ENCODE results near the gene TBC1D2.

The TBC1D2 gene

GRCh38 chr9:98203153-98203552, 52.3 kb downstream of the TBC1D2 start:
- no peak overlapping the region for H3K27ac ChIP-seq (replicated peaks)
- TF ChIP-seq REST (IDR thresholded peaks at IDR 0.05; ENCODE audit: insufficient replicate concordance, low read depth) (no peak), CTCF (IDR thresholded peaks at IDR 0.05; ENCODE audit: insufficient read depth, low read length) (no peak), POLR2AphosphoS5 (IDR thresholded peaks at IDR 0.05; ENCODE audit: low read depth) (no peak), GABPA (IDR thresholded peaks at IDR 0.05; ENCODE audit: low read depth) (no peak), SPI1 (IDR thresholded peaks at IDR 0.05; ENCODE audit: borderline replicate concordance, low read depth) (no peak)
- DNase-seq (ENCODE audit: low read depth in 1 of 2, low spot score in 1 of 2), result no peak
- H3K27me3 ChIP-seq (ENCODE audit: insufficient read depth, poor library complexity, severe bottlenecking), result no peaks in the 10 kb centered on the region
- H3K4me3 ChIP-seq (replicated peaks; ENCODE audit: insufficient read depth, low read length), result no peak overlapping the region

GRCh38 chr9:98202252-98202651, 53.2 kb downstream of the TBC1D2 start:
- H3K4me3 ChIP-seq (replicated peaks; ENCODE audit: insufficient read depth, low read length), result no peak overlapping the region
- no peaks in the 10 kb centered on the region for H3K27me3 ChIP-seq (ENCODE audit: insufficient read depth, poor library complexity, severe bottlenecking)
- TF ChIP-seq CTCF (IDR thresholded peaks at IDR 0.05; ENCODE audit: insufficient read depth, low read length) (no peak), GABPA (IDR thresholded peaks at IDR 0.05; ENCODE audit: low read depth) (no peak), POLR2AphosphoS5 (IDR thresholded peaks at IDR 0.05; ENCODE audit: low read depth) (no peak), REST (IDR thresholded peaks at IDR 0.05; ENCODE audit: insufficient replicate concordance, low read depth) (no peak), SPI1 (IDR thresholded peaks at IDR 0.05; ENCODE audit: borderline replicate concordance, low read depth) (no peak)
- no peak overlapping the region for H3K27ac ChIP-seq (replicated peaks)
- DNase-seq (ENCODE audit: low read depth in 1 of 2, low spot score in 1 of 2), result no peak

GRCh38 chr9:98201749-98202148, 53.7 kb downstream of the TBC1D2 start:
- H3K27ac ChIP-seq (replicated peaks), result no peak overlapping the region
- no peak for DNase-seq (ENCODE audit: low read depth in 1 of 2, low spot score in 1 of 2)
- H3K4me3 ChIP-seq (replicated peaks; ENCODE audit: insufficient read depth, low read length), result no peak overlapping the region
- no peaks in the 10 kb centered on the region for H3K27me3 ChIP-seq (ENCODE audit: insufficient read depth, poor library complexity, severe bottlenecking)
- no peak for TF ChIP-seq GABPA (IDR thresholded peaks at IDR 0.05; ENCODE audit: low read depth)
- TF ChIP-seq REST (IDR thresholded peaks at IDR 0.05; ENCODE audit: insufficient replicate concordance, low read depth), result no peak
- TF ChIP-seq CTCF (IDR thresholded peaks at IDR 0.05; ENCODE audit: insufficient read depth, low read length), result no peak
- TF ChIP-seq SPI1 (IDR thresholded peaks at IDR 0.05; ENCODE audit: borderline replicate concordance, low read depth), result no peak
- no peak for TF ChIP-seq POLR2AphosphoS5 (IDR thresholded peaks at IDR 0.05; ENCODE audit: low read depth)

All from HL-60 (cell line).